Ovary (tissue), 9 donors: ENCODE results near the gene DYNC1I1. TPM values are rescaled to one million over a fixed set of nuclear protein-coding genes. Genes with fewer than 3 reads are reported as not detected.

ENCODE experiments used
- DNase-seq, 5 donors: peaks; one replicate each; pipeline ENCODE4 v3.0.0-alpha.2; 2019 to 2020
- H3K27ac ChIP-seq, 2 donors: fragments of 200-600 bp; one replicate each; pipeline versions ENCODE4 v1.5.1 to v1.8.0; 2019 to 2022
- H3K27me3 ChIP-seq: fragments of 200-600 bp; one replicate; pipeline ENCODE4 v1.8.0; 2022
- H3K36me3 ChIP-seq: fragments of 200-600 bp; sonication (generic); one replicate; pipeline ENCODE4 v1.5.1; 2019
- H3K4me1 ChIP-seq: one replicate; pipeline ENCODE4 v1.8.1; 2013; ENCODE audit warnings: mild to moderate bottlenecking, moderate library complexity; ENCODE audit not compliant: insufficient read depth
- H3K4me3 ChIP-seq: fragments of 200-600 bp; sonication (generic); one replicate; pipeline ENCODE4 v1.5.1; 2017
- H3K9me3 ChIP-seq, 2 donors: fragments of 200-600 bp in 1 of 2; sonication (generic) in 1 of 2; one replicate each; pipeline versions ENCODE4 v1.5.1 to v1.8.1; 2013 to 2019; ENCODE audit warnings: mild to moderate bottlenecking in 1 of 2, moderate library complexity in 1 of 2
- EP300 ChIP-seq: sonication (generic); formaldehyde crosslinking; IDR thresholded peaks from one replicate; pipeline ENCODE4 v1.6.1; 2017; ENCODE audit warnings: antibody characterized with exemption
- POLR2A ChIP-seq: fragments of 450-650 bp; IDR thresholded peaks from one replicate; pipeline ENCODE4 v1.6.1; 2017; ENCODE audit warnings: antibody characterized with exemption, mild to moderate bottlenecking, moderate library complexity
- WGBS, 3 donors: extraction: QIAGEN DNeasy Blood & Tissue Kit in 1 of 3; methylation state at CpG; one replicate each; pipeline versions ENCODE4 v1.1.5 to v1.1.7; 2013 to 2017; 5-methylcytosine and 5-hydroxymethylcytosine counted together
- intact Hi-C, 4 donors: fragments of 100-400 bp; cut with DNase I; formaldehyde crosslinking; loops; one replicate each; pipeline versions ENCODE4 v1.11.0 to v1.15.1; 2022 to 2023
- polyA plus RNA-seq, 2 donors: library from polyadenylated mRNA; stranded (reverse); fragments of 200-250 nt in 1 of 2; fragments of 350-450 nt in 1 of 2; fragmentation: Illumina TruSeq in 1 of 2; extraction: RNeasy Lipid Tissue Mini Kit (QIAGEN cat#74804) in 1 of 2; gene quantifications; one replicate each; pipeline ENCODE4 v1.2.3, GENCODE V29; 2013 to 2014
- total RNA-seq, 7 donors: library from RNA; depleted of rRNA in 2 of 7; stranded (reverse); fragments of >200 nt in 2 of 7; fragmentation: NEBNext Ultra II Directional in 3 of 7; extraction: Animal tissue kit (Norgen Biotek cat#: 25700) in 3 of 7; gene quantifications; one replicate each; pipeline versions ENCODE4 v1.1.0 to v1.2.4, GENCODE V29; 2016 to 2023
- TF ChIP-seq, protein P1 (sequence below), 3 donors: fragments of 450-650 bp in 2 of 3; fragments of 200-600 bp in 1 of 3; IDR thresholded peaks; one replicate each; pipeline versions ENCODE4 v1.5.1 to v1.8.0; 2016 to 2022; ENCODE audit warnings: antibody characterized with exemption in 3 of 3, mild to moderate bottlenecking in 1 of 3
- donor health status: DM: no; HTN: no; CAD: no; lungs with moderate emphysema.
- donor health status: DM: no; HTN: no; CAD: no.
- donor health status: Bipolar disorder and iron deficiency.
- donor health status: DM: yes; HTN: yes; CAD: no.
- donor health status: DM: no; HTN: no; CAD: no.
- donor health status: DM: yes; HTN: yes; CAD: no.

Gene DYNC1I1
- total and polyA plus RNA-seq, 9 donors: 4.2 to 19.3 (median 6.9) TPM

DNA sequence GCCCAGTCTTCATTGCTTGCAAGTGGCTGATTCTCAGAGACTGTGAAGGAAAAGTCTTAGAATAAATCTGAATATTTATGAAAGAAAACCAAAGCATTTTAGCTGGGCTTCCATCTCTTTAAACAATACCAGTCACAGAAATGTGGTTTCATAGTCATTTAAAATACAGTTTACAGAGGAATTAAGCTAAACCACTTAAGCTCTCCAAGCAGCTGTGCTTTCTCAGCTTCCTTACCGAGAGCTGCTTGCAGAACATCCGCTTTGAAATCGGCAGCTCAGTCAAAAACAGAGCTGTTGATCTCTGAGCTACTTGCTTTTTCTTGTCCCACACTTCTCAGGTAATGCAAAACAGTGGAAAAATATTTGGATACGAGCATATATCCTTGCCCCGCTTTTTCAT is 134.5 kb downstream of the DYNC1I1 start:
- Histone ChIP-seq H3K9me3 (no peaks in the 10 kb centered on the region), H3K4me3 (no peak overlapping the region), H3K27me3 (no peaks in the 10 kb centered on the region), H3K27ac (no peak overlapping the region), H3K36me3 (no peaks in the 10 kb centered on the region), H3K4me1 (peaks cover 5% of the 10 kb centered on the region)
- no peak for DNase-seq
- intact Hi-C loops: no loop called here
- 46 to 59% (median 52%) methylated on average over 5 of the region's 5 CpGs for WGBS, 3 donors
- no peak for TF ChIP-seq EP300
- no peak for TF ChIP-seq POLR2A
- TF ChIP-seq, protein P1, sequence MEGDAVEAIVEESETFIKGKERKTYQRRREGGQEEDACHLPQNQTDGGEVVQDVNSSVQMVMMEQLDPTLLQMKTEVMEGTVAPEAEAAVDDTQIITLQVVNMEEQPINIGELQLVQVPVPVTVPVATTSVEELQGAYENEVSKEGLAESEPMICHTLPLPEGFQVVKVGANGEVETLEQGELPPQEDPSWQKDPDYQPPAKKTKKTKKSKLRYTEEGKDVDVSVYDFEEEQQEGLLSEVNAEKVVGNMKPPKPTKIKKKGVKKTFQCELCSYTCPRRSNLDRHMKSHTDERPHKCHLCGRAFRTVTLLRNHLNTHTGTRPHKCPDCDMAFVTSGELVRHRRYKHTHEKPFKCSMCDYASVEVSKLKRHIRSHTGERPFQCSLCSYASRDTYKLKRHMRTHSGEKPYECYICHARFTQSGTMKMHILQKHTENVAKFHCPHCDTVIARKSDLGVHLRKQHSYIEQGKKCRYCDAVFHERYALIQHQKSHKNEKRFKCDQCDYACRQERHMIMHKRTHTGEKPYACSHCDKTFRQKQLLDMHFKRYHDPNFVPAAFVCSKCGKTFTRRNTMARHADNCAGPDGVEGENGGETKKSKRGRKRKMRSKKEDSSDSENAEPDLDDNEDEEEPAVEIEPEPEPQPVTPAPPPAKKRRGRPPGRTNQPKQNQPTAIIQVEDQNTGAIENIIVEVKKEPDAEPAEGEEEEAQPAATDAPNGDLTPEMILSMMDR (IDR thresholded peaks at IDR 0.05): no peak

DNA sequence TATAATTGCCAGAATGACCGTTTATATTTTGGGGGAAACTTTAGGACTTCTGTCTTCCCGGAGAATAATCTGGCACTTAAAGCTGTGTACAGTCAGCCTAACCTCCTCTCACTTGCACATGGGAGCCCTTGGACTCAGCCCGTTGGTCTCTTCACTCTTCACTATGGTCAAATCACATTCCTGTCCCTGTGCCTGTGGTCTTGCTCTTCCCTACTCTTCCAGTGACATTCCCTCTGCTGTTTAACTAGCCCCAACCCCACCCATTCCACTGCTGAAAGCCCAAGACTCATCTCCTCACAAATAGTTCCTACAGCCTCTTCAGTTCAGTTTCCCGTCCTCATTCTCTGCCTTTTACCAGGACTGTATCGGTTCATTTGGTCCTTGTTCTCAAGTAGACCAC is 135.0 kb downstream of the DYNC1I1 start:
- Histone ChIP-seq H3K4me3 (no peak overlapping the region), H3K27me3 (no peaks in the 10 kb centered on the region), H3K36me3 (no peaks in the 10 kb centered on the region), H3K4me1 (peaks cover 5% of the 10 kb centered on the region), H3K27ac (no peak overlapping the region), H3K9me3 (no peaks in the 10 kb centered on the region)
- DNase-seq: no peak
- intact Hi-C loops: no loop called here
- no peak for TF ChIP-seq EP300
- TF ChIP-seq POLR2A: no peak
- TF ChIP-seq, protein P1 (IDR thresholded peaks at IDR 0.05): no peak
- WGBS, 3 donors: 78 to 82% (median 82%) methylated on average over 5 of the region's 5 CpGs

- no peak overlapping the region for H3K27ac ChIP-seq
- no peaks in the 10 kb centered on the region for H3K9me3 ChIP-seq
- no peaks in the 10 kb centered on the region for H3K36me3 ChIP-seq
- intact Hi-C loops: no loop called here
- no peak overlapping the region for H3K4me3 ChIP-seq
- peaks cover 5% of the 10 kb centered on the region for H3K4me1 ChIP-seq
- WGBS, 3 donors: 19 to 38% (median 26%) methylated on average over 4 of the region's 4 CpGs
- DNase-seq: no peak
- no peaks in the 10 kb centered on the region for H3K27me3 ChIP-seq
- TF ChIP-seq EP300 (no peak), POLR2A (no peak)
- TF ChIP-seq, protein P1 (IDR thresholded peaks at IDR 0.05): no peak
Measured at GRCh38 chr7:95908499-95908898, 136.1 kb downstream of the DYNC1I1 start.

DNA sequence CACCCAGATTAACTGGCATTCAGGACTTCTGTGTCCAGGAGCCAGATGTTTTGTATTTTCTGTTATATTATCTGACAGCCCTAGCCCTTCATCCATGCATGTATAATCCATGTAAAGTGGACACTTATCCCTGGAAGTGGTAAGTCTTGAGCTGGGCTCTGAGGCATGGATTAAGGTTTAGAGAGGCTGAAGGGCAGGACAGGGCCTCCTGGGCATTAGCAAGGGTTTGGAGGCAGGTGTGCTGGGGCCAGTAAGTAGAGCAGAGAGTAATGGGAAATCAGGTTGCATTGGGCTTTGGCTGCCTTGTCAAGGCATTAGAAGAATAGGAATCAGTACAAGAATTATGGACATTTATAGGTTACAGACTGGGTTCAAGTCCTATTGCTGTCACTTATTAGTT is 138.0 kb downstream of the DYNC1I1 start:
- Histone ChIP-seq H3K4me3 (no peak overlapping the region), H3K36me3 (no peaks in the 10 kb centered on the region), H3K27me3 (no peaks in the 10 kb centered on the region), H3K9me3 (no peaks in the 10 kb centered on the region), H3K27ac (no peak overlapping the region), H3K4me1 (peaks cover 5% of the 10 kb centered on the region)
- intact Hi-C loops: loop anchor here in 3 of 4 donors (10.0 kb wide), 2 partner anchors 164 to 1114 kb away; partner anchors contain the start of gene DLX5 (in 2 of the 3)
- no peak for TF ChIP-seq POLR2A
- TF ChIP-seq, protein P1 (IDR thresholded peaks at IDR 0.05): no peak
- no peak for TF ChIP-seq EP300
- no peak for DNase-seq
